Measurements from ENCODE around the gene CMIP.

DNA sequence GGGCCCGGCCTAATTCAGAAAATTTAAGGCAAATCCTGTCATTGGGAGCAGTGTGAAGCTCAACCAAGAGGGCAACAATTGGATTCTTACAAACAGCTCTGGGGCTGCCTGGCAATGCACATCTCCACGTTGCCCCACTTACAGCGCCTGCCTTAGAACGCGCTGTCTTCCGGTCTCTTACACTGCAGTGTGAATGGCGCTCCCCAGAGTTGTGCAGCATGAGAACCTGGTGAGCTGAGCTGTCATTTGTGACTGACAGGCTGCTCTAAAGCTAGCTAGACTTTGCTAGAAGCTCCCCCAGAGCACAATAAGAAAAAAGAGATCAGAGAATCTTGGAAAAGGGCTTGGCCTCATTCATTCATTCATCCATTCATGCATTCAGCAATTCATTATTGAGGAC, 270.0 kb downstream of the CMIP start:
- TF ChIP-seq, protein P1, sequence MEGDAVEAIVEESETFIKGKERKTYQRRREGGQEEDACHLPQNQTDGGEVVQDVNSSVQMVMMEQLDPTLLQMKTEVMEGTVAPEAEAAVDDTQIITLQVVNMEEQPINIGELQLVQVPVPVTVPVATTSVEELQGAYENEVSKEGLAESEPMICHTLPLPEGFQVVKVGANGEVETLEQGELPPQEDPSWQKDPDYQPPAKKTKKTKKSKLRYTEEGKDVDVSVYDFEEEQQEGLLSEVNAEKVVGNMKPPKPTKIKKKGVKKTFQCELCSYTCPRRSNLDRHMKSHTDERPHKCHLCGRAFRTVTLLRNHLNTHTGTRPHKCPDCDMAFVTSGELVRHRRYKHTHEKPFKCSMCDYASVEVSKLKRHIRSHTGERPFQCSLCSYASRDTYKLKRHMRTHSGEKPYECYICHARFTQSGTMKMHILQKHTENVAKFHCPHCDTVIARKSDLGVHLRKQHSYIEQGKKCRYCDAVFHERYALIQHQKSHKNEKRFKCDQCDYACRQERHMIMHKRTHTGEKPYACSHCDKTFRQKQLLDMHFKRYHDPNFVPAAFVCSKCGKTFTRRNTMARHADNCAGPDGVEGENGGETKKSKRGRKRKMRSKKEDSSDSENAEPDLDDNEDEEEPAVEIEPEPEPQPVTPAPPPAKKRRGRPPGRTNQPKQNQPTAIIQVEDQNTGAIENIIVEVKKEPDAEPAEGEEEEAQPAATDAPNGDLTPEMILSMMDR (IDR thresholded peaks at IDR 0.05): no peak
- TF ChIP-seq ZNF423 (CRISPR knock-in tag; IDR thresholded peaks at IDR 0.05) (no peak), CBFB (CRISPR knock-in tag; IDR thresholded peaks at IDR 0.05; ENCODE audit: low read depth) (no peak), KAT7 (CRISPR knock-in tag; IDR thresholded peaks at IDR 0.05; ENCODE audit: borderline replicate concordance) (no peak), ETV6 (CRISPR knock-in tag; IDR thresholded peaks at IDR 0.05) (no peak), GRHL2 (CRISPR knock-in tag; IDR thresholded peaks at IDR 0.05; ENCODE audit: insufficient replicate concordance, severe bottlenecking) (no peak)
- TF ChIP-seq, protein P2, sequence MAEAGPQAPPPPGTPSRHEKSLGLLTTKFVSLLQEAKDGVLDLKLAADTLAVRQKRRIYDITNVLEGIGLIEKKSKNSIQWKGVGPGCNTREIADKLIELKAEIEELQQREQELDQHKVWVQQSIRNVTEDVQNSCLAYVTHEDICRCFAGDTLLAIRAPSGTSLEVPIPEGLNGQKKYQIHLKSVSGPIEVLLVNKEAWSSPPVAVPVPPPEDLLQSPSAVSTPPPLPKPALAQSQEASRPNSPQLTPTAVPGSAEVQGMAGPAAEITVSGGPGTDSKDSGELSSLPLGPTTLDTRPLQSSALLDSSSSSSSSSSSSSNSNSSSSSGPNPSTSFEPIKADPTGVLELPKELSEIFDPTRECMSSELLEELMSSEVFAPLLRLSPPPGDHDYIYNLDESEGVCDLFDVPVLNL (CRISPR knock-in tag; IDR thresholded peaks at IDR 0.05; ENCODE audit: borderline replicate concordance, low read depth): no peak
- TF ChIP-seq, protein P3, sequence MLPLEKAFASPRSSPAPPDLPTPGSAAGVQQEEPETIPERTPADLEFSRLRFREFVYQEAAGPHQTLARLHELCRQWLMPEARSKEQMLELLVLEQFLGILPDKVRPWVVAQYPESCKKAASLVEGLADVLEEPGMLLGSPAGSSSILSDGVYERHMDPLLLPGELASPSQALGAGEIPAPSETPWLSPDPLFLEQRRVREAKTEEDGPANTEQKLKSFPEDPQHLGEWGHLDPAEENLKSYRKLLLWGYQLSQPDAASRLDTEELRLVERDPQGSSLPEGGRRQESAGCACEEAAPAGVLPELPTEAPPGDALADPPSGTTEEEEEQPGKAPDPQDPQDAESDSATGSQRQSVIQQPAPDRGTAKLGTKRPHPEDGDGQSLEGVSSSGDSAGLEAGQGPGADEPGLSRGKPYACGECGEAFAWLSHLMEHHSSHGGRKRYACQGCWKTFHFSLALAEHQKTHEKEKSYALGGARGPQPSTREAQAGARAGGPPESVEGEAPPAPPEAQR (CRISPR knock-in tag; IDR thresholded peaks at IDR 0.05): no peak
- TF ChIP-seq, protein P4, sequence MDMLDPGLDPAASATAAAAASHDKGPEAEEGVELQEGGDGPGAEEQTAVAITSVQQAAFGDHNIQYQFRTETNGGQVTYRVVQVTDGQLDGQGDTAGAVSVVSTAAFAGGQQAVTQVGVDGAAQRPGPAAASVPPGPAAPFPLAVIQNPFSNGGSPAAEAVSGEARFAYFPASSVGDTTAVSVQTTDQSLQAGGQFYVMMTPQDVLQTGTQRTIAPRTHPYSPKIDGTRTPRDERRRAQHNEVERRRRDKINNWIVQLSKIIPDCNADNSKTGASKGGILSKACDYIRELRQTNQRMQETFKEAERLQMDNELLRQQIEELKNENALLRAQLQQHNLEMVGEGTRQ (CRISPR knock-in tag; IDR thresholded peaks at IDR 0.05): no peak
- TF ChIP-seq, protein P5, sequence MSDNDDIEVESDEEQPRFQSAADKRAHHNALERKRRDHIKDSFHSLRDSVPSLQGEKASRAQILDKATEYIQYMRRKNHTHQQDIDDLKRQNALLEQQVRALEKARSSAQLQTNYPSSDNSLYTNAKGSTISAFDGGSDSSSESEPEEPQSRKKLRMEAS (CRISPR knock-in tag; IDR thresholded peaks at IDR 0.05): no peak
- TF ChIP-seq, protein P6, sequence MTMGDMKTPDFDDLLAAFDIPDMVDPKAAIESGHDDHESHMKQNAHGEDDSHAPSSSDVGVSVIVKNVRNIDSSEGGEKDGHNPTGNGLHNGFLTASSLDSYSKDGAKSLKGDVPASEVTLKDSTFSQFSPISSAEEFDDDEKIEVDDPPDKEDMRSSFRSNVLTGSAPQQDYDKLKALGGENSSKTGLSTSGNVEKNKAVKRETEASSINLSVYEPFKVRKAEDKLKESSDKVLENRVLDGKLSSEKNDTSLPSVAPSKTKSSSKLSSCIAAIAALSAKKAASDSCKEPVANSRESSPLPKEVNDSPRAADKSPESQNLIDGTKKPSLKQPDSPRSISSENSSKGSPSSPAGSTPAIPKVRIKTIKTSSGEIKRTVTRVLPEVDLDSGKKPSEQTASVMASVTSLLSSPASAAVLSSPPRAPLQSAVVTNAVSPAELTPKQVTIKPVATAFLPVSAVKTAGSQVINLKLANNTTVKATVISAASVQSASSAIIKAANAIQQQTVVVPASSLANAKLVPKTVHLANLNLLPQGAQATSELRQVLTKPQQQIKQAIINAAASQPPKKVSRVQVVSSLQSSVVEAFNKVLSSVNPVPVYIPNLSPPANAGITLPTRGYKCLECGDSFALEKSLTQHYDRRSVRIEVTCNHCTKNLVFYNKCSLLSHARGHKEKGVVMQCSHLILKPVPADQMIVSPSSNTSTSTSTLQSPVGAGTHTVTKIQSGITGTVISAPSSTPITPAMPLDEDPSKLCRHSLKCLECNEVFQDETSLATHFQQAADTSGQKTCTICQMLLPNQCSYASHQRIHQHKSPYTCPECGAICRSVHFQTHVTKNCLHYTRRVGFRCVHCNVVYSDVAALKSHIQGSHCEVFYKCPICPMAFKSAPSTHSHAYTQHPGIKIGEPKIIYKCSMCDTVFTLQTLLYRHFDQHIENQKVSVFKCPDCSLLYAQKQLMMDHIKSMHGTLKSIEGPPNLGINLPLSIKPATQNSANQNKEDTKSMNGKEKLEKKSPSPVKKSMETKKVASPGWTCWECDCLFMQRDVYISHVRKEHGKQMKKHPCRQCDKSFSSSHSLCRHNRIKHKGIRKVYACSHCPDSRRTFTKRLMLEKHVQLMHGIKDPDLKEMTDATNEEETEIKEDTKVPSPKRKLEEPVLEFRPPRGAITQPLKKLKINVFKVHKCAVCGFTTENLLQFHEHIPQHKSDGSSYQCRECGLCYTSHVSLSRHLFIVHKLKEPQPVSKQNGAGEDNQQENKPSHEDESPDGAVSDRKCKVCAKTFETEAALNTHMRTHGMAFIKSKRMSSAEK (CRISPR knock-in tag; IDR thresholded peaks at IDR 0.05; ENCODE audit: borderline replicate concordance): no peak

Measured in WTC11 (cell line).